WTC11 (cell line): Measurements from ENCODE around the gene CAMKMT.

ENCODE experiments used
- AFF4 ChIP-seq: sonication (generic); formaldehyde crosslinking; IDR thresholded peaks from 2 replicates; pipeline ENCODE4 v1.8.1; 2023; ENCODE audit warnings: mild to moderate bottlenecking, missing genetic modification reagents, borderline replicate concordance
- CTCF ChIP-seq: fragments of 200-600 bp; IDR thresholded peaks from 2 replicates; pipeline ENCODE4 v1.8.0; 2022; ENCODE audit warnings: antibody characterized with exemption
- E2F4 ChIP-seq: sonication (generic); formaldehyde crosslinking; IDR thresholded peaks from 2 replicates; pipeline ENCODE4 v1.8.1; 2022; ENCODE audit warnings: low read depth, mild to moderate bottlenecking, moderate library complexity, missing genetic modification reagents, borderline replicate concordance
- ETV6 ChIP-seq: sonication (generic); formaldehyde crosslinking; IDR thresholded peaks from 2 replicates; pipeline ENCODE4 v1.8.1; 2022; ENCODE audit warnings: mild to moderate bottlenecking, missing genetic modification reagents
- NR2C2 ChIP-seq: sonication (generic); formaldehyde crosslinking; IDR thresholded peaks from 2 replicates; pipeline ENCODE4 v1.8.0; 2022; ENCODE audit warnings: mild to moderate bottlenecking, missing genetic modification reagents
- RELA ChIP-seq: sonication (generic); formaldehyde crosslinking; IDR thresholded peaks from 2 replicates; pipeline ENCODE4 v1.8.1; 2022; ENCODE audit warnings: missing genetic modification reagents, mild to moderate bottlenecking, borderline replicate concordance

GRCh38 chr2:44723921-44724320 lies 362.2 kb downstream of the CAMKMT start:
- no peak for TF ChIP-seq NR2C2
- no peak for TF ChIP-seq AFF4 (CRISPR knock-in tag)
- TF ChIP-seq CTCF = no peak
- TF ChIP-seq ETV6 (CRISPR knock-in tag) = no peak
- no peak for TF ChIP-seq RELA (CRISPR knock-in tag)
- TF ChIP-seq E2F4 (CRISPR knock-in tag) = no peak
